PC-3 (cell line): Measurements from ENCODE around the gene AGGF1. TPM values are rescaled to one million over a fixed set of nuclear protein-coding genes. Genes with fewer than 3 reads are reported as not detected.

Experiments used
- ATAC-seq: fragments of 200-7000 bp; cut with Tn5 transposase; 2 replicates; pipeline ENCODE4 v1.9.1; 2020; ENCODE audit warnings: mild to moderate bottlenecking, moderate library complexity
- BruUV-seq: library from RNA; stranded (reverse); fragments of 400-500 nt; replicated peaks from 2 replicates; lab custom pipeline; 2021; lab: Mats Ljungman, UMichigan
- CTCF ChIA-PET: fragments of 300-600 bp; sonication (Branson Sonifier 250); formaldehyde crosslinking; loops from one replicate; lab custom pipeline; 2022; ENCODE audit warnings: antibody characterized with exemption; lab: Charles Lee
- POLR2A ChIA-PET: fragments of 300-600 bp; sonication (Branson Sonifier 250); formaldehyde crosslinking; loops from one replicate; lab custom pipeline; 2022; ENCODE audit warnings: antibody characterized with exemption; ENCODE audit not compliant: unreplicated experiment; lab: Charles Lee
- DNase-seq: peaks from one replicate; pipeline ENCODE4 v3.0.0-alpha.2; 2015
- H2AFZ ChIP-seq: fragments of 300-600 bp; sonication (generic); 2 replicates; pipeline ENCODE4 v1.6.0; 2016; ENCODE audit warnings: antibody characterized with exemption, low read length
- H3F3A ChIP-seq: fragments of 300-600 bp; sonication (generic); one replicate; pipeline ENCODE4 v1.6.0; 2017; ENCODE audit warnings: antibody characterized with exemption, low read length, control low read depth, mild to moderate bottlenecking; ENCODE audit not compliant: unreplicated experiment
- H3K27ac ChIP-seq: fragments of 300-600 bp; sonication (generic); 2 replicates; pipeline ENCODE4 v1.5.1; 2016; ENCODE audit warnings: mild to moderate bottlenecking, low read length
- H3K27me3 ChIP-seq: fragments of 300-600 bp; sonication (generic); 2 replicates; pipeline ENCODE4 v1.6.1; 2016; ENCODE audit warnings: low read length, mixed read lengths
- H3K36me3 ChIP-seq: fragments of 300-600 bp; sonication (generic); 2 replicates; pipeline ENCODE4 v1.6.1; 2016; ENCODE audit warnings: low read depth, mixed run types, low read length, mixed read lengths
- H3K4me1 ChIP-seq: fragments of 300-600 bp; sonication (generic); 2 replicates; pipeline ENCODE4 v1.5.1; 2016; ENCODE audit warnings: low read length; ENCODE audit not compliant: insufficient read depth
- H3K4me2 ChIP-seq: fragments of 300-600 bp; sonication (generic); 2 replicates; pipeline ENCODE4 v1.6.0; 2016; ENCODE audit warnings: low read length
- H3K4me3 ChIP-seq: fragments of 300-600 bp; sonication (generic); 2 replicates; pipeline ENCODE4 v1.5.1; 2016; ENCODE audit warnings: mild to moderate bottlenecking, low read length, mixed read lengths
- H3K79me2 ChIP-seq: fragments of 300-600 bp; sonication (generic); 2 replicates; pipeline ENCODE4 v1.6.1; 2017; ENCODE audit warnings: low read length, mixed read lengths
- H3K9ac ChIP-seq: fragments of 300-600 bp; sonication (generic); 2 replicates; pipeline ENCODE4 v1.6.0; 2016; ENCODE audit warnings: mild to moderate bottlenecking, low read length
- H3K9me2 ChIP-seq: fragments of 300-600 bp; sonication (generic); replicated peaks from 2 replicates; pipeline ENCODE4 v1.6.1; 2016; ENCODE audit warnings: mixed run types, low read length, mixed read lengths
- H3K9me3 ChIP-seq: fragments of 300-600 bp; sonication (generic); 2 replicates; pipeline ENCODE4 v1.6.1; 2016; ENCODE audit warnings: low read length, mixed read lengths
- H4K20me1 ChIP-seq: fragments of 300-600 bp; sonication (generic); 2 replicates; pipeline ENCODE4 v1.6.1; 2016; ENCODE audit warnings: low read length, mixed read lengths
- EZH2 ChIP-seq: fragments of 300-600 bp; sonication (generic); IDR thresholded peaks from one replicate; pipeline ENCODE4 v1.6.1; 2017; ENCODE audit warnings: antibody characterized with exemption, mild to moderate bottlenecking, low read length; ENCODE audit not compliant: unreplicated experiment
- EZH2phosphoT487 ChIP-seq: fragments of 300-600 bp; sonication (generic); IDR thresholded peaks from 2 replicates; pipeline ENCODE4 v1.6.1; 2018; ENCODE audit warnings: mild to moderate bottlenecking, antibody characterized with exemption, low read length, borderline replicate concordance
- intact Hi-C: fragments of 100-400 bp; cut with micrococcal nuclease; formaldehyde crosslinking; loops from 2 replicates; pipeline ENCODE4 v1.9.0; 2023
- total RNA-seq: library from RNA; depleted of rRNA; stranded (reverse); fragments of >200 nt; gene quantifications from 2 replicates; pipeline ENCODE4 v1.2.3, GENCODE V29; 2014
- TF ChIP-seq, protein P1 (sequence below): fragments of 300-600 bp; sonication (generic); conservative IDR thresholded peaks from 2 replicates; pipeline ENCODE4 v1.5.1; 2017; ENCODE audit warnings: antibody characterized with exemption, low read depth, mild to moderate bottlenecking, low read length

Gene AGGF1
- total RNA-seq, 1 experiment from 2014 or later: 14.4 TPM

- Histone ChIP-seq H2AFZ (peak overlapping the region; percentile 98), H3F3A (no peaks in the 10 kb centered on the region), H3K4me3 (peak overlapping the region; percentile 93), H3K9me2 (no peaks in the 10 kb centered on the region), H3K27me3 (no peaks in the 10 kb centered on the region), H3K27ac (peak overlapping the region; percentile 77), H3K79me2 (no peaks in the 10 kb centered on the region; the same call in 1 of the 2 replicates), H3K36me3 (no peaks in the 10 kb centered on the region), H3K9ac (peak overlapping the region; percentile 87), H3K4me2 (peak overlapping the region; percentile 95), H4K20me1 (no peaks in the 10 kb centered on the region), H3K4me1 (peaks cover 24% of the 10 kb centered on the region), H3K9me3 (no peaks in the 10 kb centered on the region)
- ATAC-seq: no peak
- ChIA-PET POLR2A (no interaction called here), CTCF (no interaction called here)
- TF ChIP-seq EZH2: no peak
- TF ChIP-seq, protein P1, sequence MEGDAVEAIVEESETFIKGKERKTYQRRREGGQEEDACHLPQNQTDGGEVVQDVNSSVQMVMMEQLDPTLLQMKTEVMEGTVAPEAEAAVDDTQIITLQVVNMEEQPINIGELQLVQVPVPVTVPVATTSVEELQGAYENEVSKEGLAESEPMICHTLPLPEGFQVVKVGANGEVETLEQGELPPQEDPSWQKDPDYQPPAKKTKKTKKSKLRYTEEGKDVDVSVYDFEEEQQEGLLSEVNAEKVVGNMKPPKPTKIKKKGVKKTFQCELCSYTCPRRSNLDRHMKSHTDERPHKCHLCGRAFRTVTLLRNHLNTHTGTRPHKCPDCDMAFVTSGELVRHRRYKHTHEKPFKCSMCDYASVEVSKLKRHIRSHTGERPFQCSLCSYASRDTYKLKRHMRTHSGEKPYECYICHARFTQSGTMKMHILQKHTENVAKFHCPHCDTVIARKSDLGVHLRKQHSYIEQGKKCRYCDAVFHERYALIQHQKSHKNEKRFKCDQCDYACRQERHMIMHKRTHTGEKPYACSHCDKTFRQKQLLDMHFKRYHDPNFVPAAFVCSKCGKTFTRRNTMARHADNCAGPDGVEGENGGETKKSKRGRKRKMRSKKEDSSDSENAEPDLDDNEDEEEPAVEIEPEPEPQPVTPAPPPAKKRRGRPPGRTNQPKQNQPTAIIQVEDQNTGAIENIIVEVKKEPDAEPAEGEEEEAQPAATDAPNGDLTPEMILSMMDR: no peak
- TF ChIP-seq EZH2phosphoT487: no peak
- no TSS peak for BruUV-seq
- no peak for DNase-seq
- intact Hi-C loops: loop anchor here (5.0 kb wide), 2 partner anchors 54 to 406 kb away; partner anchors contain the start of genes AGGF1 and WDR41
These were observed 56.1 kb downstream of the AGGF1 start for GRCh38 chr5:77086368-77086688.

DNA sequence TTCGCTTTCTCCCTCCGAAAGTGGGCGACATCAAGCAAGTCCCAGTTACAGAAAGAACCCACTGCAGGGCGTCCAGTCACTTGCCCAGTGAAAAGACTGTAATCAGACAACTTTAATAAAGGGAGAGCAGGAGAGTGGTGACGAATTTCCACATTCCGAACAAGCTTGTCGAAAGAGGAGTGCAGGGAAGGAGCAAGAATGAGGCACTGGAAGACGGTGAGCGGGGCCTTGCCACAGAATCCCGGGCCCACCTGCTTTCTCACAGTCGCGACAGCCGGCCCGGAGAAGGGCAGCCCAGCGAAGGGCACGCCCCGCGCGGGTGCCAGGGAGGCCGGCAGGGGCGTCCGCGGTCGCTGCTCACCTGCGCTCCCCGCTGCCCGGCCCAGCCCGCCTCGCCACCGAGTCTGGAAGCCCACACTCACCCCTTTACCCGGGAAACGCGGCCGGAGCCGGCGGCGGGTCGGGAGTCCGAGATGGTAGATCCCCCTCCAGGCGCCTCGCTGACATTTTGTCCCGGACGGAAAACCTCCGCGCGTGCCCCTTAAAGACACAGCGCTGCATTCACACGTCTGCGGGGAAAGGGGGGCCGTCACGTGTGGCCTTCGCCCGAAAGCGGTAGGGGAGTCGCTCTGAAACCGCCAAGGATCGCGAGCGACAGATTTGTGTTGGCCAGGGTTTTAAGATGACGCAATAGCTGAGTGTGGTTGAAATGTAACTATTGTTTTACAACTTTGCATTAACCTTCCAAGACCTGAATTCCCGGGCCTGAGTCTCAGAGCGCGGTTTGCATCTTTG, 56.7 kb downstream of the AGGF1 start, which contains the start of gene ZBED3:
Gene ZBED3, minus strand, starts transcription at position 597 of the 795 bp plus-strand sequence. CDS start 9,407 bp downstream, outside the sequence.
- CTCF ChIA-PET: no interaction called here
- peak within 1 kb of the TSS; percentile 77 for H3K27ac ChIP-seq
- DNase-seq (peak; percentile 64), ATAC-seq (peak; percentile 78)
- peak within 1 kb of the TSS; percentile 98 for H2AFZ ChIP-seq
- peaks cover 24% of the 10 kb centered on the region for H3K4me1 ChIP-seq
- H3K9me2 ChIP-seq: no peaks in the 10 kb centered on the region
- no peaks in the 10 kb centered on the region for H3F3A ChIP-seq
- peak within 1 kb of the TSS; percentile 87 for H3K9ac ChIP-seq
- no TSS peak for BruUV-seq
- TF ChIP-seq, protein P1: 0 out of 2 replicates have a peak, but pooled peaks have one; percentile 12
- no peak for TF ChIP-seq EZH2
- no peaks in the 10 kb centered on the region for H3K9me3 ChIP-seq
- peak within 1 kb of the TSS; percentile 93 for H3K4me3 ChIP-seq
- peak within 1 kb of the TSS; percentile 95 for H3K4me2 ChIP-seq
- H3K79me2 ChIP-seq: no peaks in the 10 kb centered on the region; the same call in 1 of the 2 replicates
- intact Hi-C loops: loop anchor here (5.0 kb wide), 2 partner anchors 55 to 405 kb away; partner anchors contain the start of genes AGGF1 and WDR41
- no peaks in the 10 kb centered on the region for H3K36me3 ChIP-seq
- H3K27me3 ChIP-seq: no peaks in the 10 kb centered on the region
- no peaks in the 10 kb centered on the region for H4K20me1 ChIP-seq
- POLR2A ChIA-PET: no interaction called here
